H7 (cell line): Measurements from ENCODE around the gene WNT7B. TPM values are rescaled to one million over a fixed set of nuclear protein-coding genes. Genes with fewer than 3 reads are reported as not detected.

Experiments used
- DNase-seq: peaks from one replicate; pipeline ENCODE4 v3.0.0; 2012
- H3K27me3 ChIP-seq: 2 replicates; pipeline ENCODE4 v1.6.0; 2011; ENCODE audit warnings: mild to moderate bottlenecking, low read length; ENCODE audit not compliant: control insufficient read depth, insufficient read depth
- H3K36me3 ChIP-seq: replicated peaks from 2 replicates; pipeline ENCODE4 v1.5.1; 2011; ENCODE audit warnings: low read length; ENCODE audit not compliant: control insufficient read depth, insufficient read depth
- H3K4me3 ChIP-seq: 2 replicates; pipeline ENCODE4 v1.5.1; 2011; ENCODE audit warnings: low read depth, mild to moderate bottlenecking, control low read depth, low read length, moderate library complexity; ENCODE audit not compliant: insufficient read depth
- total RNA-seq: library from RNA; depleted of rRNA; stranded (reverse); fragments of >200 nt; shearing (Covaris generic); gene quantifications from 2 replicates; pipeline ENCODE4 v1.2.3, GENCODE V29; 2014

The WNT7B gene
- total RNA-seq, 1 experiment from 2014 or later: 0.10 TPM

GRCh38 chr22:46002757-46003270 is 25.9 kb upstream of the WNT7B start:
- Histone ChIP-seq H3K4me3 (no peak overlapping the region), H3K36me3 (no peaks in the 10 kb centered on the region), H3K27me3 (no peaks in the 10 kb centered on the region)
- DNase-seq: no peak

DNA sequence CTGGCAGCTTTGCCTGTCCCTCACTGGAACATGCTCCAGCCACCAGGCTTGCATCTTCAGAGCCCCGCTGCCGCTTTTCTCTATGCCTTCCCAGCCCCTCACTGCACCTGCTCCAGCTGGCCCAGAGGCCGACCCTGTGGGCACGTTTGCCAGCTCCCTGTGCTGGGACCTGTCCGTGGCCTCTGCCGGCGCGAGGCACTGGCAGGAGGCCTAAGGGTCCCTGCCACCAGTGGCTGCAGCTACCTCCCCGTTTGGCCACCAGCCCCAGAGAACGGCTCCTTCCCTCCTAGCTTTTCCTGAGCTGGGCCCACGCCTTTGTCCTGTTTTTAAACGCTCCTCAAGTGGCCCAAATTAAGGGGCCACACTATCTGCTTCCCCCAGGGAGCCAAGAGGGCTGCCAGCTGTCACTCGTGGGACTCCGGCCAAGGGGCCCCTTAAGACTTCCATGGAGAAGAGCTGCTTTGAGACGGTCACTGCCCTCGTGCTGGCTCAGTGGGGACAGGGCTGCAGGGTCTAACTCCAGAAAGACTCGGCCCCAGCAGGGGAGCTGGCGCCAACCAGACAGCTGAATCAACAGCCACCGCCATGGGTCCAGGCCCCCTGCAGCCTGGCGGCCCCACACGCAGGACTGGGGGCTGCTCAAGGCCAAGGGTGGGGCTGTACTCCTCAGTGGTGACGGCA is 24.6 kb upstream of the WNT7B start:
- no peaks in the 10 kb centered on the region for H3K36me3 ChIP-seq
- no peaks in the 10 kb centered on the region for H3K27me3 ChIP-seq
- peak; percentile 64 for DNase-seq
- H3K4me3 ChIP-seq: no peak overlapping the region

GRCh38 chr22:46001046-46001425 is 24.1 kb upstream of the WNT7B start:
- no peaks in the 10 kb centered on the region for H3K27me3 ChIP-seq
- no peaks in the 10 kb centered on the region for H3K36me3 ChIP-seq
- H3K4me3 ChIP-seq: no peak overlapping the region
- DNase-seq: peak; percentile 43

GRCh38 chr22:46000081-46001027 is 23.4 kb upstream of the WNT7B start:
- Histone ChIP-seq H3K4me3 (no peak overlapping the region), H3K27me3 (no peaks in the 10 kb centered on the region), H3K36me3 (no peaks in the 10 kb centered on the region)
- DNase-seq: peak; percentile 52

DNA sequence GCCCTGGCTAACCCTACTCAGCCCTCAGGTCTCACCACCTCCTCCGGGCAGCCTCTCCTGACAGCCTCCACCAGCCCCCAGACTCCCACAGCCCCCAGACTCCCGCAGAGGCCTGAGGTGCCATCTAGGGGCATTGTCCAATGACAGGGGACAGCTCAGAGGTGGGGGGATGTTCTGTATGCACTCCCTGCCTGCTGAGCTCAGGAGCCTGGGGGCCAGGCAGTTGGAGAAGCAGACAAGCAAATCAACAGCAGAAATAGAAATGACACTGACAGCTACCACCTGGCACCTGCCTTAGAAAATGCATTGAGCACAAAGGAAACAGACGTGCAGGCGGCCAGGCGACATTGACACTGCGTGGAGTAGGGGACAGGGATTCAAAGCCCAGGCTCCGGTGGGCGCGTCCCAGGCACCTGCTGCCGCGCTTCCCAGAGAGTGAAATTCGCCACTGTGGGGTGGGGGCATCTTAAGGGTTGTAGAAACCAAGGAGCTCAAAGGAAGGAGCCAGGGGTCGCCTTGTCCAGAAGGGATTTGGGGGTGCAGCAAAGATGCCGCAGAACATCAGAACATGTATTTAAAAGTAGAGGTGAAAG is 22.5 kb upstream of the WNT7B start:
- peak; percentile 53 for DNase-seq
- Histone ChIP-seq H3K27me3 (no peaks in the 10 kb centered on the region), H3K4me3 (no peak overlapping the region), H3K36me3 (no peaks in the 10 kb centered on the region)

DNA sequence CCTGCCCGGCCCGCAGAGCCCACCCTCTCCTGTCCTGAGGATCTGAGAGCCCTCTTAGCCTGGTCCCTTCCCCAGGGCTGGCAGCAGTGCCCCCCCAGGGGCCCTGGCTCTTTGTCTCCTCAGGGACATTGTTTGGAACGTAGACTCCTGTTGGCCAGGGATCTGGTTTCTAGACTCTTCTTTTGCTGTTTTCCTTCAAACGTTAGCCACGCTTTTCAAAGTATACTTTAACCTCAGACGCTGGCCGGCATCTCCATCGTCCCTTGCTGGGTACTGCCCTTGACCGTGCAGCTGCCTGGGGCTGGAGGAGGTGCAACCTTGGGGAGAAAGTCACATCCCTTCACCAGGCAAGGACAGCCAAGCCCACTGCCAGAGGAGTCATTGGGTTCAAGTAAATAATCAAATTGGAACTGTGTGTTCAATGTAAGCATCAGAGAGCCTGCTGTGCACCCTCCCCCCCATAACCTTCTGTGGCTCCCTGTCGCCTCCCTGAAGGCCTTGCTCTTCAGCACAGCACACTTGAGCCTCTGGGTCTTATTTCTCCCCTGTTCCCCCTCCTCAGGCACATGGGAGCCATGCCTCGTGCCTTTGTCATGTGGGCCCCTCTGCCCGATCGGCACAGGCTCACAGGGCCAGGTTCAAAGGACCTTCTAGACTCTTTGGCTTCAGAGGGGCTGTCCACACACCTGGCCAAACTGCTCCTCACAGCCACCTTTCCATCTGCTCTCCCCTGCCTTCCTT is 21.8 kb upstream of the WNT7B start:
- peak; percentile 52 for DNase-seq
- Histone ChIP-seq H3K4me3 (no peak overlapping the region), H3K27me3 (no peaks in the 10 kb centered on the region), H3K36me3 (no peaks in the 10 kb centered on the region)

- H3K27me3 ChIP-seq: no peaks in the 10 kb centered on the region
- H3K4me3 ChIP-seq: no peak overlapping the region
- no peak for DNase-seq
- no peaks in the 10 kb centered on the region for H3K36me3 ChIP-seq
These were observed 21.0 kb upstream of the WNT7B start for GRCh38 chr22:45997777-45998637.

- DNase-seq: peak; percentile 92
- H3K27me3 ChIP-seq: no peaks in the 10 kb centered on the region
- H3K4me3 ChIP-seq: no peak overlapping the region
- no peaks in the 10 kb centered on the region for H3K36me3 ChIP-seq
These were observed 20.3 kb upstream of the WNT7B start for GRCh38 chr22:45997077-45997776.

- no peaks in the 10 kb centered on the region for H3K36me3 ChIP-seq
- H3K4me3 ChIP-seq: no peak overlapping the region
- H3K27me3 ChIP-seq: no peaks in the 10 kb centered on the region
- no peak for DNase-seq
These were observed 19.5 kb upstream of the WNT7B start for GRCh38 chr22:45996241-45997076.

DNA sequence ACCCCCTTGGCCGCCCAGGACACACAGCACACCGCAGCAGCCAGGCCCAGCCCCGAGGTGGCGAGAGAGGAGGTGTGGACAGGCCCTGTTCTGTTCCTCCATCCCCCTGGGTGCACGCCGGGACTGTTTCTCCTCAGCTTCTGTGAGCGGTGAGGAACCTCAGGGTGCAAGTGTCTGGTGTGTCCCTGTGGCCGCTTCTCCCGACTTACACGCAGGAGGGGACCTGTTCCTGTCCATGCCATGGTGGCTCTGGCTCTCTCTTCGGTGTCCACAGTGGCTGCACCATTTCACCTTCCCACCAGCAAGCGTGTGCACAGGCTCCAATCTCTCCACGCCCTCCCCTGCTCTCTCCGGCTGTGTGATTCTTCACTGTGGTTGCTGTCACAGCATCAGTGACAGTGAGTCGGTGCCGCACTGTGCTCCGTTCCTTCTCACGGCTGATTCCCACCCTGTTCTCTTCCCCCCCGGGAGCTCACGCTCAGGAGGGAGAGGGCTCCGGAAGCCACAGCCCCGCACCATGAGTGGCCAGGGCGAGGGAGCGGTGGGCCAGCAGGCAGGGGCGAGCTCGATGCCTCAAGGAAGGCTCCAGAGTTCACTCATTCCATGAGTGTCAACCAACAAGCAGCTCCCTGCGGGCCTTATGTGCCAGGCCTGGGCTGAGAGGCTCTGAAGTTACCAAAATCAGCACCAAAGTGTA is 18.6 kb upstream of the WNT7B start:
- no peaks in the 10 kb centered on the region for H3K36me3 ChIP-seq
- no peaks in the 10 kb centered on the region for H3K27me3 ChIP-seq
- H3K4me3 ChIP-seq: no peak overlapping the region
- no peak for DNase-seq

GRCh38 chr22:45994491-45995404 is 17.8 kb upstream of the WNT7B start:
- Histone ChIP-seq H3K4me3 (no peak overlapping the region), H3K27me3 (no peaks in the 10 kb centered on the region), H3K36me3 (no peaks in the 10 kb centered on the region)
- peak; percentile 95 for DNase-seq
